Measurements from ENCODE around the gene ANKRD36B. TPM values are rescaled to one million over a fixed set of nuclear protein-coding genes. Genes with fewer than 3 reads are reported as not detected.
"Not testable (repeated sequence)": the region's sequence is repeated elsewhere in the genome, so short reads cannot be mapped to it uniquely, and the experiment has no call there.

Gene ANKRD36B
- total and polyA plus RNA-seq, 4 donors = 2.6 to 56.8 (median 31.6) TPM

DNA sequence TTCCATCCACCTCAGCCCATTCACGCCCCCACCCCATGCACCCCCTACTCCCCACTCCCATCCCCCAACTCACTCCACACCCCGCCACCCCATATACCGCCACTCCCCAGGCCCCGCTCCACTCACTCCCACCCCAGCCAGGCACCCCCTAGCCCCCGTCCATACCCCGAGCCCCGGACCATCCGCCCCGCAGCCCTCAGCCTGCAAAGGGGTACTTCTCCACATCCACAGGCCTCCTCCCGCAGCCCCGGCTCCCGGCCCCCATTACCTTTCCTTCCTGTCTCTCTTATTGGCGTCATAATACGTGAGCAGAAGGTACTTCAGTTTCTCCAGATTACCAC, 450 bp downstream of the ANKRD36B start:
- ATAC-seq (ENCODE audit: low FRiP score); H3K27me3 ChIP-seq (ENCODE audit: control insufficient read depth in 1 of 2, insufficient read depth in 2 of 2, low read length in 1 of 2); DNase-seq; H3K36me3 ChIP-seq (ENCODE audit: control insufficient read depth in 1 of 2, insufficient read depth in 2 of 2, low read length in 1 of 2); intact Hi-C loops (cut with DNase I); H3K4me1 ChIP-seq (ENCODE audit: control insufficient read depth in 1 of 2, insufficient read depth in 2 of 2, low read length in 2 of 2); H3K9me3 ChIP-seq (ENCODE audit: control insufficient read depth, low read length): not testable (repeated sequence)
- H3K27ac ChIP-seq (ENCODE audit: low read depth in 1 of 2, low read length in 2 of 2) = peak overlapping the region in 1 of 2 donors; percentile 71
- WGBS, 2 donors = 0% methylated on average over 7 to 11 of the region's 14 CpGs
- H3K4me3 ChIP-seq (ENCODE audit: low read length in 2 of 2) = peak overlapping the region; percentile 15 to 54

DNA sequence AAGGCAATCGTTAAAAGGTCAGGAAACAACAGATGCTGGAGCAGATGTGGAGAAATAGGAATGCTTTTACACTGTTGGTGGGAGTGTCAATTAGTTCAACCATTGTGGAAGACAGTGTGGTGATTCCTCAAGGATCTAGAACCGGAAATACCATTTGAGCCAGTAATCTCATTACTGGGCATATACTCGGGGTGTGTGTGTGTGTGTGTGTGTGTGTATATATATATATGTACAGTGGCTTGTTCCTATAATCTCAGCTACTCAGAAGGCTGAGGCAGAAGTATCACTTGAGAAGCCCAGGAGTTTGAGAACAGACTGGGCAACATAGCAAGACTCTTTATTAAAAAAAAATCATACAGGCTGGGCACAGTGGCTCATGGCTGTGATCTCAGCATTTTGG, 24.0 kb downstream of the ANKRD36B start:
- H3K36me3 ChIP-seq (ENCODE audit: control insufficient read depth in 1 of 2, insufficient read depth in 2 of 2, low read length in 1 of 2); H3K27ac ChIP-seq (ENCODE audit: low read depth in 1 of 2, low read length in 2 of 2); intact Hi-C loops (cut with DNase I); ATAC-seq (ENCODE audit: low FRiP score); H3K4me1 ChIP-seq (ENCODE audit: control insufficient read depth in 1 of 2, insufficient read depth in 2 of 2, low read length in 2 of 2); H3K27me3 ChIP-seq (ENCODE audit: control insufficient read depth in 1 of 2, insufficient read depth in 2 of 2, low read length in 1 of 2); H3K4me3 ChIP-seq (ENCODE audit: low read length in 2 of 2); H3K9me3 ChIP-seq (ENCODE audit: control insufficient read depth, low read length); DNase-seq: not testable (repeated sequence)
- WGBS, 2 donors = 91 to 93% methylated on average over 3 of the region's 3 CpGs

DNA sequence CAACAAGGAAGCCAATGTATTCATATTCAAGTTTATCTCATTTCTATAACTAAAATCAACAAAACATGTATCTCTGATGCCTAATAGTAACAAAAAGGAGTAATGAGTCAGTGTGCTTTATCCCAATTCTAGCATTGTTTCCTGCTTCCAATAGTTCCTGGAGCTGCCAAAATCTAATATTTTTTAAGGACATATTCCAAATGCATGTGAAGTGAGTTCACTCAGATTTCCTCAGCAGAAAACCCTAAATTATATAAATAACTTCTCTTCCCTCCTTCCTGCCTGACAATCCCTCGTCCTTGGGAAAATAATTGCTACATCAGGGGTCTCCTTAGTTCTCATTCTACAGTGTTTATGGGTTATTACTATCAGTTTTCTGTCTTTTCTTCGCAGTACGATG, 37.3 kb downstream of the ANKRD36B start:
- H3K9me3 ChIP-seq (ENCODE audit: control insufficient read depth, low read length); ATAC-seq (ENCODE audit: low FRiP score); DNase-seq; H3K36me3 ChIP-seq (ENCODE audit: control insufficient read depth in 1 of 2, insufficient read depth in 2 of 2, low read length in 1 of 2); H3K27me3 ChIP-seq (ENCODE audit: control insufficient read depth in 1 of 2, insufficient read depth in 2 of 2, low read length in 1 of 2); H3K4me1 ChIP-seq (ENCODE audit: control insufficient read depth in 1 of 2, insufficient read depth in 2 of 2, low read length in 2 of 2); intact Hi-C loops (cut with DNase I); H3K27ac ChIP-seq (ENCODE audit: low read depth in 1 of 2, low read length in 2 of 2); H3K4me3 ChIP-seq (ENCODE audit: low read length in 2 of 2): not testable (repeated sequence)
- 29 to 32% methylated on average over 3 of the region's 3 CpGs for WGBS, 2 donors

DNA sequence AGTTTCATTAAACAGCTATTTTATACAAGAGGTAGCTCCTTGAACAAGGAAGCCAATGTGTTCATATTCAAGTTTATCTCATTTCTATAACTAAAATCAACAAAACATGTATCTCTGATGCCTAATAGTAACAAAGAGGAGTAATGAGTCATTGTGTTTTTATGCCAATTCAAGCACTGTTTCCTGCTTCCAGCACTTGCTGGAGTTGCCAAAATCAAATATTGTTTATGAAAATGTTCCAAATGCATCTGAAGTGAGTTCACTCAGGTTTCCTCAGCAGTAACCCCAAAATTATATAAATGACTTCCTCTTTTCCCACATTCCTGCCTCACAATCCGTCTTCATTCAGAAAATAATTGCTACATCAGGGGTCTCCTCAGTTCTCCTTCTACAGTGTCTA, 39.2 kb downstream of the ANKRD36B start:
- ATAC-seq (ENCODE audit: low FRiP score); H3K27ac ChIP-seq (ENCODE audit: low read depth in 1 of 2, low read length in 2 of 2); H3K9me3 ChIP-seq (ENCODE audit: control insufficient read depth, low read length); DNase-seq; H3K4me1 ChIP-seq (ENCODE audit: control insufficient read depth in 1 of 2, insufficient read depth in 2 of 2, low read length in 2 of 2); H3K36me3 ChIP-seq (ENCODE audit: control insufficient read depth in 1 of 2, insufficient read depth in 2 of 2, low read length in 1 of 2); H3K27me3 ChIP-seq (ENCODE audit: control insufficient read depth in 1 of 2, insufficient read depth in 2 of 2, low read length in 1 of 2); H3K4me3 ChIP-seq (ENCODE audit: low read length in 2 of 2); intact Hi-C loops (cut with DNase I): not testable (repeated sequence)
- no CpG with 5 or more reads among the region's 1 CpG for WGBS, 2 donors

DNA sequence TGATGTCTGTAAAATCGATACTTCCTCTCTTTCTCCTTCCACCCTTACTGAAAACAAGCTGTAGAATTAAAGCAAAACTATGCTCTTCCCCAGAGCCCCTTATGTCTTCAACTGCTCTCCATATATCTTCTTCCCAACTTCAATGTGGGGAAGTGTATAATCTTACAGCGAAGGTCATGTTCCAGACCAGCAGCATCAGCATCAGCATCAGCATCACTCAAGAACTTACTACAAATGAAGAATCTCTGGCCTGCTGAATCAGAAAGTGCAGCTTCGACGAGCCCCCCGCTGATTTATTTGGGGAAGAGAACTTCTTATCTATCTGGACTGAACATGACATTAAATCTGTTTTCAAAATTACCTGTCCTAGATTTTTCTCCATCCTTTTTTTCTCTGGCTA, 40.6 kb downstream of the ANKRD36B start:
- H3K9me3 ChIP-seq (ENCODE audit: control insufficient read depth, low read length); H3K4me1 ChIP-seq (ENCODE audit: control insufficient read depth in 1 of 2, insufficient read depth in 2 of 2, low read length in 2 of 2); DNase-seq; ATAC-seq (ENCODE audit: low FRiP score); H3K27ac ChIP-seq (ENCODE audit: low read depth in 1 of 2, low read length in 2 of 2); H3K36me3 ChIP-seq (ENCODE audit: control insufficient read depth in 1 of 2, insufficient read depth in 2 of 2, low read length in 1 of 2); H3K27me3 ChIP-seq (ENCODE audit: control insufficient read depth in 1 of 2, insufficient read depth in 2 of 2, low read length in 1 of 2); intact Hi-C loops (cut with DNase I); H3K4me3 ChIP-seq (ENCODE audit: low read length in 2 of 2): not testable (repeated sequence)
- WGBS, 2 donors = 81 to 82% methylated on average over 5 of the region's 5 CpGs

DNA sequence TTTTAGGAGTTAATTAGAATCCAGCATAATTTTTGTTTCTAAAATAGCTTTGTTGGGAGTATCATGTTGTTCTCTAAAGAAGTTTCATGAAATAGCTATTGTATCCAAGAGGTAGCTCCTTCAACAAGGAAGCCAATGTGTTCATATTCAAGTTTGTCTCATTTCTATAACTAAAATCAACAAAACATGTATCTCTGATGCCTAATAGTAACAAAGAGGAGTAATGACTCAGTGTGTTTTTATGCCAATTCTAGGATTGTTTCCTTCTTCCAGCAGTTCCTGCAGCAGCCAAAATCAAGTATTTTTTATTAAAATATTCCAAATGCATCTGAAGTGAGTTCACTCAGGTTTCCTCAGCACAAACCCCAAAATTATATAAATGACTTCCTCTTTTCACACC, 41.1 kb downstream of the ANKRD36B start:
- ATAC-seq (ENCODE audit: low FRiP score); H3K36me3 ChIP-seq (ENCODE audit: control insufficient read depth in 1 of 2, insufficient read depth in 2 of 2, low read length in 1 of 2); H3K27me3 ChIP-seq (ENCODE audit: control insufficient read depth in 1 of 2, insufficient read depth in 2 of 2, low read length in 1 of 2); intact Hi-C loops (cut with DNase I); H3K27ac ChIP-seq (ENCODE audit: low read depth in 1 of 2, low read length in 2 of 2); H3K4me1 ChIP-seq (ENCODE audit: control insufficient read depth in 1 of 2, insufficient read depth in 2 of 2, low read length in 2 of 2); H3K4me3 ChIP-seq (ENCODE audit: low read length in 2 of 2); DNase-seq; H3K9me3 ChIP-seq (ENCODE audit: control insufficient read depth, low read length): not testable (repeated sequence)

DNA sequence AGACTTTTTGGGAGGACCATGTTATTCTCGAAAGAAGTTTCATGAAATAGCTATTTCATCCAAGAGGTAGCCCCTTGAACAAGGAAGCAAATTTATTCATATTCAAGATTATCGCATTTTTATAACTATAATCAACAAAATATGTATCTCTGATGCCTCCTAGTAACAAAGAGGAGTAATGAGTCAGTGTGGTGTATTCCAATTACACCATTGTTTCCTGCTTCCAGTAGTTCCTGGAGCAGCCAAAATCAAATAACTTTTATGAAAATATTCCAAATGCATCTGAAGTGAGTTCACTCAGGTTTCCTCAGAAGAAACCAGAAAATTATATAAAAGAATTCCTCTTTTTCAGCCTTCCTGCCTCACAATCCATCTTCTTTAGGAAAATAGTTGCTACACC, 43.0 kb downstream of the ANKRD36B start:
- H3K27ac ChIP-seq (ENCODE audit: low read depth in 1 of 2, low read length in 2 of 2) = no peak overlapping the region
- ATAC-seq (ENCODE audit: low FRiP score) (no peak), DNase-seq (no peak)
- H3K9me3 ChIP-seq (ENCODE audit: control insufficient read depth, low read length) = no peaks in the 10 kb centered on the region
- intact Hi-C loops (cut with DNase I) = no loop called here
- H3K27me3 ChIP-seq (ENCODE audit: control insufficient read depth in 1 of 2, insufficient read depth in 2 of 2, low read length in 1 of 2) = no peaks in the 10 kb centered on the region
- 92 to 99% methylated on average over 2 of the region's 2 CpGs for WGBS, 2 donors
- no peaks in the 10 kb centered on the region for H3K4me1 ChIP-seq (ENCODE audit: control insufficient read depth in 1 of 2, insufficient read depth in 2 of 2, low read length in 2 of 2)
- no peak overlapping the region for H3K4me3 ChIP-seq (ENCODE audit: low read length in 2 of 2)
- no peaks in the 10 kb centered on the region for H3K36me3 ChIP-seq (ENCODE audit: control insufficient read depth in 1 of 2, insufficient read depth in 2 of 2, low read length in 1 of 2)

DNA sequence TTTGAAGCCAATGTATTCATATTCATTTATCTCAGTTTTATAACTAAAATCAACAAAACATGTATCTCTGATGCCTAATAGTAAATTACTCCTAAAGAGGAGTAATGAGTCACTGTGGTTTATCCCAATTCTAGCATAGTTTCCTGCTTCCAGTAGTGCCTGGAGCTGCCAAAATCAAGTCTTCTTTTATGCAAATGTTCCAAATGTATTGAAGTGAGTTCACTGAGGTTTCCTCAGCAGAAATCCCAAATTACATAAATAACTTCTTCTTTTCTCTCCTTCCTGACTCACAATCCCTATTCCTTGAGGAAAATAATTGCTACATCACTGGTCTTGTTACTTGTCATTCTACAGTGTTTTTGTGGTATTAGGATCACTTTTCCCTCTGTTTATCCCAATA, 44.8 kb downstream of the ANKRD36B start:
- DNase-seq; intact Hi-C loops (cut with DNase I); H3K9me3 ChIP-seq (ENCODE audit: control insufficient read depth, low read length); H3K4me1 ChIP-seq (ENCODE audit: control insufficient read depth in 1 of 2, insufficient read depth in 2 of 2, low read length in 2 of 2); ATAC-seq (ENCODE audit: low FRiP score); H3K27me3 ChIP-seq (ENCODE audit: control insufficient read depth in 1 of 2, insufficient read depth in 2 of 2, low read length in 1 of 2); H3K36me3 ChIP-seq (ENCODE audit: control insufficient read depth in 1 of 2, insufficient read depth in 2 of 2, low read length in 1 of 2); H3K4me3 ChIP-seq (ENCODE audit: low read length in 2 of 2); H3K27ac ChIP-seq (ENCODE audit: low read depth in 1 of 2, low read length in 2 of 2): not testable (repeated sequence)

DNA sequence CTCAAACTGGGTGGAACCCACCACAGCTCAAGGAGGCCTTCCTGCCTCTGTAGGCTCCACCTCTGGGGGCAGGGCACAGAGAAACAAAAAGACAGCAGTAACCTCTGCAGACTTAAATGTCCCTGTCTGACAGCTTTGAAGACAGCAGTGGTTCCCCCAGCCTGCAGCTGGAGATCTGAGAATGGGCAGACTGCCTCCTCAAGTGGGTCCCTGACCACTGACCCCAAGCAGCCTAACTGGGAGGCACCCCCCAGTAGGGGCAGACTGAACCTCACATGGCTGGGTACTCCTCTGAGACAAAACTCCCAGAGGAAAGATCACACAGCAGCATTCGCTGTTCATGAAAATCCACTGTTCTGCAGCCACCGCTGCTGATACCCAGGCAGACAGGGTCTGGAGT, 63.8 kb downstream of the ANKRD36B start:
- H3K4me3 ChIP-seq (ENCODE audit: low read length in 2 of 2); H3K36me3 ChIP-seq (ENCODE audit: control insufficient read depth in 1 of 2, insufficient read depth in 2 of 2, low read length in 1 of 2); intact Hi-C loops (cut with DNase I); DNase-seq; H3K4me1 ChIP-seq (ENCODE audit: control insufficient read depth in 1 of 2, insufficient read depth in 2 of 2, low read length in 2 of 2); H3K27me3 ChIP-seq (ENCODE audit: control insufficient read depth in 1 of 2, insufficient read depth in 2 of 2, low read length in 1 of 2); H3K9me3 ChIP-seq (ENCODE audit: control insufficient read depth, low read length); ATAC-seq (ENCODE audit: low FRiP score); H3K27ac ChIP-seq (ENCODE audit: low read depth in 1 of 2, low read length in 2 of 2): not testable (repeated sequence)
- 97 to 99% methylated on average over 2 of the region's 2 CpGs for WGBS, 2 donors

Measured in aorta (tissue), 5 donors.